ENCODE results near the gene PPIG. TPM values are rescaled to one million over a fixed set of nuclear protein-coding genes. Genes with fewer than 3 reads are reported as not detected.

Gene PPIG
- total RNA-seq, 1 donor from 2014 or later = 51.7 TPM

- ATAC-seq (no peak), DNase-seq (no peak)
- Histone ChIP-seq H3K36me3 (no peaks in the 10 kb centered on the region), H3K4me3 (no peak overlapping the region), H3K9me3 (no peaks in the 10 kb centered on the region), H3K27me3 (ENCODE audit: low read depth) (no peaks in the 10 kb centered on the region), H3K4me1 (no peaks in the 10 kb centered on the region), H3K27ac (no peak overlapping the region)
- no peak for TF ChIP-seq CTCF (IDR thresholded peaks at IDR 0.05)
- intact Hi-C loops (cut with DNase I) = no loop called here
Observed at GRCh38 chr2:169644173-169644572, 60.0 kb downstream of the PPIG start.

DNA sequence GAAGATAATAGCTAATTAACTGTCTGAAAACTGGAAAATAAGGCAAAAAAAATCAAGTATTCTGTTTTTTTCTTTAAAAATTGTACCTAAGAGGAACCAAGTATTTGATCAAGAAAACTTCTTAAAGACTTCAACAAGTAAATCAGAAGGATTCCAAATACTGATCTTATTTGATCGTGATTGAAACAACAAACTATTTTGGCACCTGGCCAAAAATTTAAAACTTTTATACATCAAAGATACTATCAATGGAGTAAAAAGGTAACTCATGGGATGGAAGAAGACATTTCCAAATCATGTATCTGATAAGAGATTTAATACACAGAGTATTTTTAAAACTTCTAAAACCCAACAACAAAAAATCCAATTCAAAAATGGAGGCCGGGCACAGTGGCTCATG, 63.3 kb downstream of the PPIG start:
- Histone ChIP-seq H3K27ac (no peak overlapping the region), H3K36me3 (no peaks in the 10 kb centered on the region), H3K4me1 (no peaks in the 10 kb centered on the region), H3K4me3 (no peak overlapping the region), H3K9me3 (no peaks in the 10 kb centered on the region), H3K27me3 (ENCODE audit: low read depth) (no peaks in the 10 kb centered on the region)
- intact Hi-C loops (cut with DNase I) = no loop called here
- DNase-seq (no peak), ATAC-seq (no peak)
- no peak for TF ChIP-seq CTCF (IDR thresholded peaks at IDR 0.05)

DNA sequence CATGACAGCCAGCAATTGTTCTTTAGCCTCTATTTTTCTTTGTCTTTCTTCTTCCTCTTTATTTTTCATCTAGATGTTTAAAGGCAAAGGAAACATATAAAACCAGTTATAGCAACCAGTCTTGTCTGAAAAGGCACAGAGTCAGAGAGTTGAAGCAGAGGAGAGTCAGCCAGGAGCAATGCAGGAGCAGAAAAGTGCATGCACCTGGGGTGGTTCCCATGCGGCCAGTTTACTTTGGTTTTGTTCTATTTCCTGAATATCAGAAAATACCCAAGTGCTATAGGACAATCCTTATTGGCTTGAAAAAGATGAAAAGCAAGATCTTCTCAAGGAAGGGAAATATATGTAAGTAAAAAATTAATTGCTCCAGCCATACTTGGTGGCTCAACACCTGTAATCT, 65.1 kb downstream of the PPIG start:
- H3K36me3 ChIP-seq = no peaks in the 10 kb centered on the region
- ATAC-seq (no peak), DNase-seq (no peak)
- intact Hi-C loops (cut with DNase I) = no loop called here
- no peaks in the 10 kb centered on the region for H3K4me1 ChIP-seq
- no peak overlapping the region for H3K27ac ChIP-seq
- H3K27me3 ChIP-seq (ENCODE audit: low read depth) = no peaks in the 10 kb centered on the region
- no peaks in the 10 kb centered on the region for H3K9me3 ChIP-seq
- no peak overlapping the region for H3K4me3 ChIP-seq
- no peak for TF ChIP-seq CTCF (IDR thresholded peaks at IDR 0.05)

DNA sequence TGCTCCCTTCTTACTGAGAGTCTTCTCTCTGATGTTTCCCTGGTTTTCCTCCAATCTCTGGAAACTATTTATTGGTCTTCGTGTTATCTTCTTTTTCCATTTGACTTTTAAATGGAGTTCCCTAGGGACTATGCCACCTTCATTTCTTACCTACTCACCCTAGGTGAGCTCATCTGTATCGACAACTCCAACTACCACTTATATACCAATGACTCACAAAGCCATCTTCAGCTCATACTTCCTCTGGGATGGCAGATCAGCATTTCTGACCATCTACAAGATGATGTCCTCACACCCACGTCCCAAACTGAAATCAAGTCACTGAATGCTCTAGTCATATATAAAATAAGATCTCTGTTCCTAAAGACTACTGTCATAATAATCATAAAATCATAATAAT, 69.5 kb downstream of the PPIG start:
- Histone ChIP-seq H3K36me3 (no peaks in the 10 kb centered on the region), H3K9me3 (no peaks in the 10 kb centered on the region), H3K27ac (no peak overlapping the region), H3K4me1 (no peaks in the 10 kb centered on the region), H3K27me3 (ENCODE audit: low read depth) (no peaks in the 10 kb centered on the region), H3K4me3 (no peak overlapping the region)
- intact Hi-C loops (cut with DNase I) = no loop called here
- TF ChIP-seq CTCF (IDR thresholded peaks at IDR 0.05) = no peak
- ATAC-seq (no peak), DNase-seq (no peak)

DNA sequence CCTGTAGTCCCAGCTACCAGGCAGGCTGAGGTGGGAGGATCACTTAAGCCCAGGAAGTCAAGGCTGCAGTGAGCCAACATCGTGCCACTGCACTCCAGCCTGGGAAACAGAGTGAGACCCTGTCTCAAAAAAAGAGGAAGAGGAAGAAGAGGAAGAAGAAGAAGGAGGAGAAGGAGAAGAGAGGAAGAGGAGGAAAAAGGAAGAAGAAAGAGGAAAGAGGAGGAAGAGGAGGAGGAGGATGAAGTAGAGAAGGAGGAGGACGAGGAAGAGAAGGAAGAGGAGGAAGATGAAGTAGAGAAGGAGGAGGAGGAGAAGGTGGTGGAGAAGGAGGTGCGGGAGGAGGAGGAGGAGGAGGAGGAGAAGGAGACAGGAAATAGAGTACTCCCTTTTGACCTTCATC, 72.0 kb downstream of the PPIG start:
- no peaks in the 10 kb centered on the region for H3K9me3 ChIP-seq
- ATAC-seq (no peak), DNase-seq (no peak)
- H3K4me3 ChIP-seq = no peak overlapping the region
- TF ChIP-seq CTCF (IDR thresholded peaks at IDR 0.05) = no peak
- no peak overlapping the region for H3K27ac ChIP-seq
- no peaks in the 10 kb centered on the region for H3K27me3 ChIP-seq (ENCODE audit: low read depth)
- intact Hi-C loops (cut with DNase I) = no loop called here
- H3K36me3 ChIP-seq = no peaks in the 10 kb centered on the region
- no peaks in the 10 kb centered on the region for H3K4me1 ChIP-seq

GRCh38 chr2:169658877-169659276, 74.7 kb downstream of the PPIG start:
- no peak for TF ChIP-seq CTCF (IDR thresholded peaks at IDR 0.05)
- DNase-seq (no peak), ATAC-seq (no peak)
- Histone ChIP-seq H3K9me3 (no peaks in the 10 kb centered on the region), H3K36me3 (no peaks in the 10 kb centered on the region), H3K4me3 (no peak overlapping the region), H3K27me3 (ENCODE audit: low read depth) (no peaks in the 10 kb centered on the region), H3K4me1 (no peaks in the 10 kb centered on the region), H3K27ac (no peak overlapping the region)
- intact Hi-C loops (cut with DNase I) = no loop called here
